ENCODE measurements around the gene SLC7A4. TPM values are rescaled to one million over a fixed set of nuclear protein-coding genes. Genes with fewer than 3 reads are reported as not detected.

SLC7A4 gene
- total RNA-seq, 3 donors from 2014 or later = 1.6 to 2.4 (median 2.0) TPM

- no peaks in the 10 kb centered on the region for H3K4me1 ChIP-seq
- H3K27ac ChIP-seq = no peak overlapping the region
- DNase-seq (ENCODE audit: low spot score in 2 of 2) = no peak
- no peak overlapping the region for H3K4me3 ChIP-seq
- no peaks in the 10 kb centered on the region for H3K27me3 ChIP-seq
- H3K9me3 ChIP-seq = no peaks in the 10 kb centered on the region
- no peaks in the 10 kb centered on the region for H3K36me3 ChIP-seq
- no peak for TF ChIP-seq POLR2AphosphoS5 (IDR thresholded peaks at IDR 0.05)
- no peak for TF ChIP-seq CTCF (IDR thresholded peaks at IDR 0.05)
- TF ChIP-seq POLR2A (IDR thresholded peaks at IDR 0.05) = no peak
- intact Hi-C loops (cut with DNase I; ENCODE audit: low total_unique reads) = no loop called here
These were observed 45.6 kb upstream of the SLC7A4 start for GRCh38 chr22:21077884-21078508.

DNA sequence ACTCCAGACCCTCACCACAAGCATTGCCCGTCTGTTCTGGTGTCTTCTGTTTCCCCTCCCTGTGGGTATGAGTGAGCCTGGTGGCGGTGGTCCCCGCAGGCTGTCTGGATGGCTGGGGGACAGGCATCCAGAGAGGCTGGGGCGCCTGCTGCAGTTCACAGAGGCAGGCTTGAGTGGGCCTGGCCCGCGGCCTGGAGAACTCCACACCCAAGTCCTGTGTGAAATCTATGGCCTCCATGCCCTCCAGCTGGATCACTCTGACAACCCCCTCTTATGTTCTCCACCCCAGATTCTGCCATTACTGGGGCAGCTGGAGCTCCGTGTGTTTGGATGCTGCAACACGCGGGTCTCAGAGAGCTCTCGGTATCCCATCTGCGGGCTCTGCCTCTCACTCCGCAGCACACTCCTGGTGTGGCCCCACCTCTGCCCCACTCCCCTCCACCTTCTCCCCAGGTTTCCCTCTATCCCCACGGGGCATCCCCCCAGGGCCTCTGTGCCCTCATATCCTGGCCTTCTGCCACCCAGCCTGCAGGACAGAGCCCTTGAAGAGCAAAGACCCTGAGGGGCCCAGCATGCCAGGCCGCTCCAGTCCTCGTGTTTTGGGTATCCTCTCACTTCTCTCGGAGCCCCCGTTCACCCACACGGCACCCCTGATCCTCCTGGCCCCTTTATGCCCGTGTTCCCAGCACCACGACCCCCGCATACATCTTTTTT, 44.7 kb upstream of the SLC7A4 start:
- Histone ChIP-seq H3K36me3 (no peaks in the 10 kb centered on the region), H3K4me3 (no peak overlapping the region), H3K27ac (no peak overlapping the region), H3K4me1 (no peaks in the 10 kb centered on the region), H3K27me3 (no peaks in the 10 kb centered on the region), H3K9me3 (no peaks in the 10 kb centered on the region)
- intact Hi-C loops (cut with DNase I; ENCODE audit: low total_unique reads) = no loop called here
- TF ChIP-seq CTCF (IDR thresholded peaks at IDR 0.05) = no peak
- no peak for TF ChIP-seq POLR2AphosphoS5 (IDR thresholded peaks at IDR 0.05)
- no peak for TF ChIP-seq POLR2A (IDR thresholded peaks at IDR 0.05)
- no peak for DNase-seq (ENCODE audit: low spot score in 2 of 2)

GRCh38 chr22:21075516-21076138, 43.3 kb upstream of the SLC7A4 start:
- Histone ChIP-seq H3K4me1 (no peaks in the 10 kb centered on the region), H3K36me3 (no peaks in the 10 kb centered on the region), H3K4me3 (no peak overlapping the region), H3K9me3 (no peaks in the 10 kb centered on the region), H3K27me3 (no peaks in the 10 kb centered on the region), H3K27ac (no peak overlapping the region)
- DNase-seq (ENCODE audit: low spot score in 2 of 2) = no peak
- TF ChIP-seq POLR2AphosphoS5 (IDR thresholded peaks at IDR 0.05) = no peak
- TF ChIP-seq POLR2A (IDR thresholded peaks at IDR 0.05) = no peak
- TF ChIP-seq CTCF (IDR thresholded peaks at IDR 0.05) = no peak
- intact Hi-C loops (cut with DNase I; ENCODE audit: low total_unique reads) = no loop called here

- Histone ChIP-seq H3K9me3 (no peaks in the 10 kb centered on the region), H3K36me3 (no peaks in the 10 kb centered on the region)
- no peak for DNase-seq (ENCODE audit: low spot score in 2 of 2)
These were observed 41.8 kb upstream of the SLC7A4 start for GRCh38 chr22:21074102-21074715.

More at GRCh38 chr22:21074102-21074715, 41.8 kb upstream of the SLC7A4 start:
- no peak for TF ChIP-seq POLR2A (IDR thresholded peaks at IDR 0.05)
- no peak for TF ChIP-seq POLR2AphosphoS5 (IDR thresholded peaks at IDR 0.05)
- TF ChIP-seq CTCF (IDR thresholded peaks at IDR 0.05) = no peak
- H3K27ac ChIP-seq = no peak overlapping the region
- H3K27me3 ChIP-seq = no peaks in the 10 kb centered on the region
- intact Hi-C loops (cut with DNase I; ENCODE audit: low total_unique reads) = no loop called here
- H3K4me3 ChIP-seq = no peak overlapping the region
- no peaks in the 10 kb centered on the region for H3K4me1 ChIP-seq
